K562 (cell line): Measurements from ENCODE around the gene C2CD2L. TPM values are rescaled to one million over a fixed set of nuclear protein-coding genes. Genes with fewer than 3 reads are reported as not detected.
A peak's percentile ranks its signal among the peaks of the same experiment; 100 is the strongest.

Experiments
- BCOR ChIP-seq: fragments of 450-650 bp; IDR thresholded peaks from 2 replicates; pipeline ENCODE4 v1.6.1; 2016
- C11orf30 ChIP-seq: fragments of 450-650 bp; IDR thresholded peaks from 2 replicates; pipeline ENCODE4 v1.6.1; 2016; ENCODE audit warnings: low read depth, mild to moderate bottlenecking
- CCAR2 ChIP-seq: fragments of 200-400 bp; formaldehyde crosslinking; IDR thresholded peaks from 2 replicates; pipeline ENCODE4 v1.6.1; 2017; ENCODE audit warnings: mild to moderate bottlenecking, low read depth, low read length
- GATAD2A ChIP-seq: fragments of 450-650 bp; IDR thresholded peaks from 2 replicates; pipeline ENCODE4 v1.6.1; 2017
- GTF2F1 ChIP-seq: IDR thresholded peaks from 2 replicates; pipeline ENCODE4 v1.6.1; 2011; ENCODE audit warnings: low read depth, low read length, improper control_type of control experiment
- HMGXB4 ChIP-seq: sonication (generic); formaldehyde crosslinking; IDR thresholded peaks from 2 replicates; pipeline ENCODE4 v1.8.1; 2023; ENCODE audit warnings: mild to moderate bottlenecking, missing genetic modification reagents
- ID3 ChIP-seq, 2 experiments: fragments of 250-450 bp in 1 of 2; fragments of 450-650 bp in 1 of 2; sonication (Bioruptor Pico) in 1 of 2; IDR thresholded peaks; 2 replicates each; pipeline versions ENCODE4 v1.6.1 to v1.8.0; 2016 to 2021; ENCODE audit warnings: mild to moderate bottlenecking in 2 of 2, moderate library complexity in 2 of 2, missing compliant biosample characterization in 1 of 2, missing genetic modification characterization in 1 of 2
- IRF2 ChIP-seq: sonication (generic); formaldehyde crosslinking; IDR thresholded peaks from 2 replicates; pipeline ENCODE4 v1.8.1; 2022; ENCODE audit warnings: mild to moderate bottlenecking, missing genetic modification reagents
- KHSRP ChIP-seq: fragments of 450-650 bp; IDR thresholded peaks from 2 replicates; pipeline ENCODE4 v1.6.1; 2017
- MYNN ChIP-seq, 2 experiments: sonication (generic); formaldehyde crosslinking in 1 of 2; IDR thresholded peaks; 2 replicates each; pipeline versions ENCODE4 v1.5.0 to v1.6.1; 2016 to 2020; ENCODE audit warnings: antibody characterized with exemption in 1 of 2, missing genetic modification reagents in 1 of 2
- NFATC3 ChIP-seq: fragments of 450-650 bp; IDR thresholded peaks from 2 replicates; pipeline ENCODE4 v1.6.1; 2017; ENCODE audit warnings: mild to moderate bottlenecking
- RBFOX2 ChIP-seq: fragments of 200-400 bp; formaldehyde crosslinking; IDR thresholded peaks from 2 replicates; pipeline ENCODE4 v1.6.1; 2017; ENCODE audit warnings: low read depth, mild to moderate bottlenecking, low read length, moderate library complexity
- SAP30 ChIP-seq: fragments of 200-600 bp; sonication (generic); IDR thresholded peaks from 2 replicates; pipeline ENCODE4 v1.6.1; 2012; ENCODE audit warnings: borderline replicate concordance, low read depth, mild to moderate bottlenecking, moderate library complexity, low read length, control low read depth, inconsistent platforms; ENCODE audit not compliant: insufficient read depth, poor library complexity, severe bottlenecking
- SMAD3 ChIP-seq: fragments of 450-650 bp; formaldehyde crosslinking; conservative IDR thresholded peaks from 2 replicates; pipeline ENCODE4 v1.4.0; 2020; ENCODE audit warnings: mild to moderate bottlenecking
- SMC3 ChIP-seq: conservative IDR thresholded peaks from 2 replicates; pipeline ENCODE4 v1.6.1; 2011; ENCODE audit warnings: low read depth, low read length, improper control_type of control experiment; ENCODE audit not compliant: insufficient read depth
- TAF1 ChIP-seq: IDR thresholded peaks from 2 replicates; pipeline ENCODE4 v1.6.1; 2011; ENCODE audit warnings: mild to moderate bottlenecking, low read length, moderate library complexity; ENCODE audit not compliant: insufficient read depth, control insufficient read depth, severe bottlenecking; ENCODE audit errors: extremely low read depth
- TRIM24 ChIP-seq, 2 experiments: fragments of 450-650 bp; IDR thresholded peaks; 2 replicates each; pipeline ENCODE4 v1.6.1; 2016
- U2AF2 ChIP-seq: fragments of 200-400 bp; formaldehyde crosslinking; optimal IDR thresholded peaks from 2 replicates; pipeline ENCODE3; 2017; ENCODE audit warnings: low read depth, mild to moderate bottlenecking, low read length
- YBX1 ChIP-seq: fragments of 450-650 bp; IDR thresholded peaks from 2 replicates; pipeline ENCODE4 v1.7.1; 2016; ENCODE audit warnings: mild to moderate bottlenecking
- ZKSCAN3 ChIP-seq: fragments of 250-450 bp; sonication (Bioruptor Pico); IDR thresholded peaks from 2 replicates; pipeline ENCODE4 v1.4.0; 2020
- ZKSCAN8 ChIP-seq: fragments of 200-800 bp; sonication (Bioruptor generic); IDR thresholded peaks from 2 replicates; pipeline ENCODE4 v1.6.1; 2016; ENCODE audit warnings: missing genetic modification characterization, missing compliant biosample characterization
- ZNF121 ChIP-seq: sonication (generic); formaldehyde crosslinking; conservative IDR thresholded peaks from 2 replicates; pipeline ENCODE4 v1.8.0; 2022; ENCODE audit warnings: missing genetic modification reagents
- ZNF175 ChIP-seq: fragments of 200-800 bp; sonication (Bioruptor generic); IDR thresholded peaks from 2 replicates; pipeline ENCODE4 v1.6.1; 2016; ENCODE audit warnings: low read depth, mild to moderate bottlenecking, missing genetic modification characterization, missing compliant biosample characterization
- ZNF212 ChIP-seq: fragments of 450-650 bp; formaldehyde crosslinking; IDR thresholded peaks from 2 replicates; pipeline ENCODE4 v1.4.0; 2020; ENCODE audit warnings: mild to moderate bottlenecking
- ZNF23 ChIP-seq: fragments of 250-450 bp; sonication (Bioruptor Pico); IDR thresholded peaks from 2 replicates; pipeline ENCODE4 v1.4.0; 2020; ENCODE audit warnings: mild to moderate bottlenecking
- ZNF57 ChIP-seq: fragments of 450-650 bp; formaldehyde crosslinking; IDR thresholded peaks from 2 replicates; pipeline ENCODE4 v1.4.0; 2020; ENCODE audit warnings: mild to moderate bottlenecking, moderate library complexity
- polyA plus RNA-seq, 8 experiments: library from polyadenylated mRNA; depleted of rRNA in 4 of 8; stranded (reverse) in 5 of 8; unstranded in 3 of 8; fragments of >200 nt; fragmentation: Nextera tagmentation in 2 of 8; fragmentation: Illumina TruSeq in 1 of 8; extraction: Ambion mirVana in 2 of 8; extraction: Trizol in 1 of 8; gene quantifications; 2 replicates each; pipeline versions ENCODE4 v1.2.1 to v1.2.3, GENCODE V29; 2011 to 2014; ENCODE audit warnings: inconsistent platforms in 1 of 8, missing spikeins in 1 of 8
- total RNA-seq, 7 experiments: library from RNA; depleted of rRNA in 6 of 7; stranded (reverse); fragments of >200 nt in 6 of 7; fragmentation: Illumina TruSeq in 2 of 7; extraction: Trizol in 2 of 7; gene quantifications; 2 replicates each; pipeline versions ENCODE4 v1.2.1 to v1.2.3, GENCODE V29; 2011 to 2021; ENCODE audit warnings: low replicate concordance in 1 of 7
- TF ChIP-seq, protein P1 (sequence below): fragments of 200-400 bp; formaldehyde crosslinking; IDR thresholded peaks from 2 replicates; pipeline ENCODE4 v1.6.1; 2017; ENCODE audit warnings: mild to moderate bottlenecking, low read depth, low read length, moderate library complexity

C2CD2L gene
- total and polyA plus RNA-seq, 9 of the 15 experiments (the other 6 are each of a cell fraction or from before 2014, with no cell fraction given) = 0.66 to 41.2 (median 14.8) TPM

DNA sequence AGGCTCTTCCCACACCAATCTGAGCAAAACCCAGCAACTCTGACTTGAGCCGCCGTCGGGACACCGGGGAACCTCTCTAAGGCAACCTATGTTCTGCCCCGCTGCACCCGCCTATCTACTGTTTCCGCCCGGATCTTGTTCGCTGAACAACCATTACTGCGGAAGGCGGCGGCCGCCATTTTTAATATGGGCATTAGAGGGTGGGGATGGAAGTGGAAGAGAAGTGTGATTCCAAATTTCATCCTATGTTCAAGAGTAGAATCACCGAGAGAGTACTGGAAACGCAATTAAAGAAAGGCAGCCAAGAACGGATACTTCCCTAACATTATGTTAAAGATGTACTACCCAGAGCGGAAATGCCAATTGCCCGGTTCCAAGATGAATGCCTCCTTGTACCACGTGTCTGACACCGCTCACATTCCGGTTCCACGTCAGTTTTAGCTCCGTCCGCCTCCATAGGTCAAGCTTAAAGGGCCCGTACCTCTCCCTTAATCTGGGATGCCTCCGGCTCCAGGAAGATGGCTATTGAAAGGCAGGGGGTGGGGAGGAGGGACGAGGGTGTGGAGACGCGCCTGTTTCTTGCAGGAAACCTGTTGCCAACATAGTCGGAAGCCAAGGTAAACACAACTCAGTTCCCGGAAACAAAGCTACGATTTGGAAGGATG lies 5.3 kb upstream of the C2CD2L start, which contains the start of gene DPAGT1 (continued):
- no peak for TF ChIP-seq HMGXB4
- TF ChIP-seq RBFOX2 = peak; percentile 52
- no peak for TF ChIP-seq GATAD2A
- TF ChIP-seq ZKSCAN8 (CRISPR knock-in tag) = no peak
- TF ChIP-seq SMC3 = no peak
- 0 out of 2 replicates have a peak, but pooled peaks have one; percentile 36 for TF ChIP-seq MYNN (IDR thresholded peaks at IDR 0.05)
- TF ChIP-seq MYNN (CRISPR knock-in tag; IDR thresholded peaks at IDR 0.05) = no peak
- TF ChIP-seq ZNF23 = no peak
- no peak; the same call in 1 of the 2 replicates for TF ChIP-seq NFATC3
- no peak for TF ChIP-seq ZKSCAN3
- no peak for TF ChIP-seq ID3 (CRISPR knock-in tag; IDR thresholded peaks at IDR 0.05)
- peak; percentile 90 for TF ChIP-seq ID3 (tag; IDR thresholded peaks at IDR 0.05)
- TF ChIP-seq TRIM24 (IDR thresholded peaks at IDR 0.05) = peak in 1 of 2 experiments; percentile 93; a peak in 2 of 4 replicates
- no peak for TF ChIP-seq ZNF57 (CRISPR knock-in tag)
- peak; percentile 71 for TF ChIP-seq TAF1
- TF ChIP-seq C11orf30 = peak; percentile 79
- TF ChIP-seq BCOR = no peak
- TF ChIP-seq, protein P1, sequence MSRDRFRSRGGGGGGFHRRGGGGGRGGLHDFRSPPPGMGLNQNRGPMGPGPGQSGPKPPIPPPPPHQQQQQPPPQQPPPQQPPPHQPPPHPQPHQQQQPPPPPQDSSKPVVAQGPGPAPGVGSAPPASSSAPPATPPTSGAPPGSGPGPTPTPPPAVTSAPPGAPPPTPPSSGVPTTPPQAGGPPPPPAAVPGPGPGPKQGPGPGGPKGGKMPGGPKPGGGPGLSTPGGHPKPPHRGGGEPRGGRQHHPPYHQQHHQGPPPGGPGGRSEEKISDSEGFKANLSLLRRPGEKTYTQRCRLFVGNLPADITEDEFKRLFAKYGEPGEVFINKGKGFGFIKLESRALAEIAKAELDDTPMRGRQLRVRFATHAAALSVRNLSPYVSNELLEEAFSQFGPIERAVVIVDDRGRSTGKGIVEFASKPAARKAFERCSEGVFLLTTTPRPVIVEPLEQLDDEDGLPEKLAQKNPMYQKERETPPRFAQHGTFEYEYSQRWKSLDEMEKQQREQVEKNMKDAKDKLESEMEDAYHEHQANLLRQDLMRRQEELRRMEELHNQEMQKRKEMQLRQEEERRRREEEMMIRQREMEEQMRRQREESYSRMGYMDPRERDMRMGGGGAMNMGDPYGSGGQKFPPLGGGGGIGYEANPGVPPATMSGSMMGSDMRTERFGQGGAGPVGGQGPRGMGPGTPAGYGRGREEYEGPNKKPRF = no peak
- no peak for TF ChIP-seq CCAR2
- TF ChIP-seq U2AF2 = no peak
- 0 out of 2 replicates have a peak, but pooled peaks have one; percentile 70 for TF ChIP-seq GTF2F1
- peak; percentile 80 for TF ChIP-seq SMAD3
- TF ChIP-seq YBX1 = no peak
- TF ChIP-seq ZNF175 (CRISPR knock-in tag) = peak; percentile 83
- TF ChIP-seq SAP30 = peak; percentile 88
- no peak for TF ChIP-seq ZNF212 (CRISPR knock-in tag)
- no peak for TF ChIP-seq IRF2
- TF ChIP-seq KHSRP = no peak
- TF ChIP-seq ZNF121 = no peak
